GM18951 (cell line): ENCODE results near the gene NUBPL.

Experiments
- POLR2A ChIP-seq: IDR thresholded peaks from 4 replicates; pipeline ENCODE4 v1.6.1; 2011; ENCODE audit warnings: mild to moderate bottlenecking; ENCODE audit not compliant: insufficient read length, insufficient read depth; ENCODE audit errors: extremely low read depth
- in situ Hi-C: fragments of 300-500 bp; cut with MboI; formaldehyde crosslinking; loops from one replicate; pipeline ENCODE4 v1.12.0; 2022; ENCODE audit warnings: low sequenced_read_pairs, mixed read lengths, inconsistent platforms; ENCODE audit not compliant: unreplicated experiment

NUBPL gene

DNA sequence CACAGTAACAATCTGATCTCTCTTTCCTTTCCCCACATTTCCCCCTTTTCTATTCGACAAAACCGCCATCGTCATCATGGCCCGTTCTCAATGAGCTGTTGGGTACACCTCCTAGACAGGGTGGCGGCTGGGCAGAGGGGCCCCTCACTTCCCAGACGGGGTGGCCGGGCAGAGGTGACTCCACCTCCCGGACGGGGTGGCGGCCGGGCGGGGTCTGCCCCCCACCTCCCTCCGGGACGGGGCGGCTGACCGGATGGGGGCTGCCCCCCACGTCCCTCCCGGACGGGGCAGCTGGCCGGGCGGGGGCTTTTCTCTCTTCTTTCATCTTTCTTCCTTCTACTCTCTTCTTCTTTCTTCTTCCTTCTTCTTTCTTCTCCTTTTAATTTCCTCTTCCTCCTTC is 1.3 kb upstream of the NUBPL start:
- no peak for TF ChIP-seq POLR2A
- in situ Hi-C loops = no loop called here

- in situ Hi-C loops = no loop called here
- TF ChIP-seq POLR2A = no peak
These were observed 447 bp upstream of the NUBPL start for GRCh38 chr14:31560759-31561154.

DNA sequence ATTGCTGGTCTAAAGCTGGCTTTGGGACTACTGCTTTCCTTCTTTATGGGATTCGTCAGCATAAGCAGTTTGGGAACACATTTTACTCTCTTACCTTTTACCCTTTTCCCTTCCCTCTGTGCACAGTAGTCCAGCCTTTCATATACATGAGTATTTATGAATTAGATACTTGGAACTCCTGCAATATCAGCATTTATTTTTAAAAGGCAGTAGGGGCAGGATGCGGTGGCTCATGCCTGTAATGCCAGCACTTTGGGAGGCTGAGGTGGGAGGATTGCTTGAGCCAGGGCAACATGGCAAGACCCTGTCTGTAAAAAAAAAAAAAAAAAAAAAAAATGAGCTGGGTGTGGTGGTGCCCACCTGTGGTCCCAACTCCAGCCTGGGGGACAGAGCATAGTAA is 3.0 kb downstream of the NUBPL start:
- no peak for TF ChIP-seq POLR2A
- in situ Hi-C loops = no loop called here

DNA sequence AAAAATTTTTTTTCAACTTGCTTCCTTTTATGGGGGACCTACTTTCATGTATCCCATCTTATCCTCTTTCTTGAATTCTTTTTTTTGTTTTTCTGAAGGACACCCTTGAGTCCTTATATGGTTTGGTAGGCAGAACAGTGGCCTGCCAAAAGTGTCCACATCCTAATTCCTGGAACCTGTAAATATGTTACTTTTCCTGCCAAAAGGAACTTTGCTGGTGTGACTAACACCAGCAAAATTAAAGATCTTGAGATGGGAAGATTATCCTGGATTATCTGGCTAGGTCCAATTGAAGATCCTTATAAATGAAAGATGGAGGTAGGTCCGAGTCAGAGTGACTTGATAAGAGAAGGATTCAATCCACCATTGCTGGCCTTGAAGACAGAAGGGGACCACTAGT is 5.3 kb downstream of the NUBPL start:
- no peak for TF ChIP-seq POLR2A
- in situ Hi-C loops = no loop called here

DNA sequence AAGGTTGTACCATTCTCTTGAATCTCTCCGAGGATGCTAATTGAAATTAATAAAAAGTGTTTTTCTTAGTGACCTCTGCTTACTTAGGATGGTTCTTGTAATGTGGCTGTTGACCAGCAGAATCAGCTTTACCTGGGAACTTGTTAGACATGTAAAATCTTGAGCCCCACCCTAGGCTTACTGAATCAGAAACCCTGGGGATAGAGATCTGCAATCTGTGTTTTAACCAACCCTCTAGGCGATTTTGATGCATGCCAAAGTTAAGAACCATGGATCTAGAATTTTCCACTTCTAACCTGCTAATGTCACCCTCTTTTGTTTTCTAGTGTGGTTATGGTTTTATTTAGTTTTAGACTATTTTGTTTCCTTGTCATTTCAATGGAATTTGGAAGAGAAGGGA is 6.5 kb downstream of the NUBPL start:
- TF ChIP-seq POLR2A = no peak
- in situ Hi-C loops = no loop called here

DNA sequence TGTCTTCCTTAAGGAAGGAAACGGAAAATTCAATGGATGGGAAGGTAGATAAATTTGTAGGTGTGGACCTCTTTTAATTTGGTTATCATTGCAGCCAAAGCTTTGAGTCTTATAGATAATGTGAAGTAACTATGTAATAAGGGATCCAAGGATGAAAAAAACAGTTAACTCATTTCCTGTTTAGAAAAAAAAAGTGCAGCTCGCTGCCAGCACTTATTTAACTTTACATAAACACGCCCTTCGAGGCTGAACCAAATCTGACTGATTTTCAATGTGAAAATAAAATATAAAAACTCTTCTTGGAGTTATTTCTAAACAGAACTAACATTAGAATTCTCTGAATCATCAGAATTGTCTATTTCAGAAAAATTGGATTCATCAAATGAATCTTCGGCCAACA is 7.0 kb downstream of the NUBPL start:
- in situ Hi-C loops = no loop called here
- no peak for TF ChIP-seq POLR2A

GRCh38 chr14:31568671-31569070 is 7.5 kb downstream of the NUBPL start:
- in situ Hi-C loops = no loop called here
- TF ChIP-seq POLR2A = no peak

DNA sequence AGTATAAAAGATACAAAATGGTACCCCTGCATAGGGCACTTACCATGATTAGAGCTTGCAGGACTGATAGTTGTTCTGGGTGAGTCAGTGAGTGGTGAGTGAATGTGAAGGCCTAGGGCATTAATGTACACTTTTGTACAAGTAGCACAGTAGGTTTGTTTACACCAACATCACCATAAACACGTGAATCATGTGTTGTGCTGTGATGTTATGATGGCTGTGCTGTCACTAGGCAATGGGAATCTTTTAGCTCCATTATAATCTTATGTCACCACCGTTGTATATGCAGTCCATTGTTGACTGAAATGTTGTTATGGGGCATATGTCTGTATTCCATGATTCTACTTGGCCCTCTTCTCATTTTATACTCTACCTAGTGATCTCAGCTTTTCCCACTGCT is 11.8 kb downstream of the NUBPL start:
- in situ Hi-C loops = no loop called here
- no peak for TF ChIP-seq POLR2A

DNA sequence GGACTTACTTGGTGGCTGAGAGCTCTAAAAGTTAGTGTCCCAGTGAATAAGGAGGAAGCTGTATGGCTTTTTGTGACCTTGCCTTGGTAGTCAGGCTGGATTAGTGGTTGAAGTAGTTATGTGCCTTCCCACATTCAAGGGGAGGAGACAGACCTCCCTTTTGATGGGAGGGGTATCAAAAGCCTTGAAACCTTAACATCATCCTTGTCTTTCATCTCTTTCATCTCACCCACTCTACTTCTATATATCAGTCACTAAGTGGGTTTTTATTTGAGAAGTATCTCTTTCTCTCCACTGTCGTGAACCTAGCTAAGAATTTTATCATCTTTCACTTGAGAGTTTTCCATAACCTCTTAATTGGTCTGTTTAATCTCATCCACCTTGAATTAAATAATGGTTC is 15.7 kb downstream of the NUBPL start:
- in situ Hi-C loops = no loop called here
- TF ChIP-seq POLR2A = no peak

- TF ChIP-seq POLR2A = no peak
These were observed 17.1 kb downstream of the NUBPL start for GRCh38 chr14:31578266-31578665.

GRCh38 chr14:31578792-31579501 is 17.7 kb downstream of the NUBPL start:
- in situ Hi-C loops = no loop called here
- no peak for TF ChIP-seq POLR2A

More at GRCh38 chr14:31578266-31578665, 17.1 kb downstream of the NUBPL start:
- in situ Hi-C loops = no loop called here

GRCh38 chr14:31580234-31580633 is 19.0 kb downstream of the NUBPL start:
- TF ChIP-seq POLR2A = no peak
- in situ Hi-C loops = no loop called here

- in situ Hi-C loops = no loop called here
- no peak for TF ChIP-seq POLR2A
These were observed 21.1 kb downstream of the NUBPL start for GRCh38 chr14:31582286-31582691.

DNA sequence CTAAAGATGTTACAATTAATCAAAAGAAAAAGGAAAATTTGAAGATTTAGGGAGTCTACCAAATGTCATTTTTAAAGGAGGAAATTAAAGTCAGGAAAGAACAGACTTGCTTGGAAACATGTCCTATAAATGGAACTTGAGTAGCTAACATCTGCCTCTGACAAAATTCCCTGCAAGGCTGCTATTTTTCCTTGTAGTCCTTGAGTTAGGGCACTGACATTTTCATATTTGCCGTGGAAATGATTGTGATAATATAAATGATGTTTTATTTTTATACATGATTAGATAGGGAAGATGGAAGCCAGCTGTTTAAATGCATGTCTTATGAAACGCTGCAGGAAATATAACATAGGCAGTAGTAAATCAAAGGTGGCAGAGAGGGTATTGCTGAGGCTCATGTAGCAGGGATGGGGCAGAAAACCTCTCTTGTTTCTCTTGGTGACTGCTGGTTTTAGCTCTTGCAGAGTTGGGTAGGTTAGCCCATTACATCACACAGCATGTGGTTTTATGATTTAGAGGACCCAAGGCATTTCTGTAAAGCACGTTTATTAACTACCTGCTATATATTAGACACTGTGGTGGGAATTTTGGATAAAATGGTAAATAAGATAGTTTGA is 21.7 kb downstream of the NUBPL start:
- in situ Hi-C loops = no loop called here
- no peak for TF ChIP-seq POLR2A

DNA sequence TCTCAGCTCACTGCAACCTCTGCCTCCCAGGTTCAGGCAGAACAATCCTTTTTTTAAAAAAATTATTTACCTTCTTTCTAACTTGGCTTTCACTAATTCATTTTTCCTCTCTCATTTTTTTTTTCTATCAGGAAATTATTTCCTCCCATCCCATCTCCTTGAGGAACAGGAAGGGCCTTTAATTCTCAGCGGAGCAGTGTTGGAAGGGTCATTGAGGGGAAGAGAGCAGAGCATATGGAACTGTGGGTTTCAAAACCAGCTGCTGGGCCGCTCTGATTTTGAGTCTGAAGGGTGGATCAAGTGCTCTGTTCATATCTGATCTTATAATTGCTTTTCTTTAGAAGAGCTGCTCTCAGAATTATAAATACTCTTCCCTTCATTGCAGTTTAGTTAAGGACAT is 29.0 kb downstream of the NUBPL start:
- in situ Hi-C loops = no loop called here
- no peak for TF ChIP-seq POLR2A

DNA sequence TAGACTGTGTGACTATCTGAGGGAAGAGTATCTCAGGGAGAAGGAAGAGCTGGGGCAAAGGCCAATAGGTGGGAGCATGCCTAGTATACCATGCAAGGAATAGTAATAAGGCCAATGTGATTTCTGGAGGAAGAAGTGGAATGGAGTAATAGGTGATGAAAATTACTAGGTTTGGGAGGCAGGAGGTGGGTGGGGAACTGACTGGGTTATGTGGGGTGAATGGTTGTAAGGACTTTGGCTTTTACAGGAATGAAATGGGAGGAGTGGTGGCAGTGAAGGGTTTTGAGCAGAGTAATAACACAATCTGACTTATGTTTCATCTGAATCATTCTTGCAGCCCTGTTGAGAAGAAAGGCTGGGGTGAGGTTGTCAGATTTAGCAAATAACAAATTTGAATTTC is 30.9 kb downstream of the NUBPL start:
- in situ Hi-C loops = no loop called here
- no peak for TF ChIP-seq POLR2A
